Measurements from ENCODE around the gene CAPN13. TPM values are rescaled to one million over a fixed set of nuclear protein-coding genes. Genes with fewer than 3 reads are reported as not detected.

The CAPN13 gene
- total RNA-seq, 4 donors from 2014 or later: 38.0 to 396 (median 330) TPM

GRCh38 chr2:30691948-30692828, 115.1 kb downstream of the CAPN13 start:
- H3K9me3 ChIP-seq: no peaks in the 10 kb centered on the region
- no peak overlapping the region for H3K27ac ChIP-seq
- no peaks in the 10 kb centered on the region for H3K4me1 ChIP-seq
- no peaks in the 10 kb centered on the region for H3K36me3 ChIP-seq
- peak in 1 of 3 donors; percentile 45 for DNase-seq
- TF ChIP-seq CTCF (IDR thresholded peaks at IDR 0.05) (peak in 2 of 6 experiments; percentile 17 to 19), POLR2A (IDR thresholded peaks at IDR 0.05) (no peak)
- H3K4me3 ChIP-seq: no peak overlapping the region
- no peaks in the 10 kb centered on the region for H3K27me3 ChIP-seq

- no peaks in the 10 kb centered on the region for H3K36me3 ChIP-seq
- TF ChIP-seq CTCF (IDR thresholded peaks at IDR 0.05): no peak
- no peak for TF ChIP-seq POLR2A (IDR thresholded peaks at IDR 0.05)
- H3K27me3 ChIP-seq: no peaks in the 10 kb centered on the region
- H3K4me3 ChIP-seq: no peak overlapping the region
- H3K4me1 ChIP-seq: no peaks in the 10 kb centered on the region
- no peak overlapping the region for H3K27ac ChIP-seq
- DNase-seq: no peak
- no peaks in the 10 kb centered on the region for H3K9me3 ChIP-seq
These were observed 115.9 kb downstream of the CAPN13 start for GRCh38 chr2:30691091-30691947.

DNA sequence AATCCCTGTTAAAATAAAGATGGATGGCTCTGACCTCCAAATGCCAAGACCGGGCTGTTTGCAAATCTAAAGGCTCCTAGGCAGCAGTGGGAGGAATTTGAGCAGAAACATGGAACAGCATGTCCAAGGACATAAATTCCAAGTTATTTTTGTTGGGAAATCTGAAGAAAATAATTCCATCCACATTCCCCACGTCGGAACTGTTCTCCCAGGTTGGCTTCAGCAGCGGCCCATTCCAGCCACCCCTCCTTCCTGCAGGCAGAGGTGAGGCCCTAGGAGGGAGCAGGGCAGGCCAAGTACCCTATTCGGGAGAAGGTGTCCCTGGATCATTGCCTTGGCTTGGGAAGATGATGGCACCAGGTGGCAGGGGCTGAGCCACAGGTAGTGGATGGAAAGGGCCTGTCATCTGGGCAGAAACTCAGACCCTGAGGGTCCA, 117.1 kb downstream of the CAPN13 start:
- DNase-seq: no peak
- peak overlapping the region in 1 of 4 donors; percentile 62 for H3K27ac ChIP-seq
- TF ChIP-seq CTCF (IDR thresholded peaks at IDR 0.05) (no peak), POLR2A (IDR thresholded peaks at IDR 0.05) (no peak)
- no peaks in the 10 kb centered on the region for H3K27me3 ChIP-seq
- no peaks in the 10 kb centered on the region for H3K36me3 ChIP-seq
- H3K9me3 ChIP-seq: no peaks in the 10 kb centered on the region
- no peak overlapping the region for H3K4me3 ChIP-seq
- no peaks in the 10 kb centered on the region for H3K4me1 ChIP-seq

- Histone ChIP-seq H3K9me3 (no peaks in the 10 kb centered on the region), H3K36me3 (no peaks in the 10 kb centered on the region), H3K4me3 (no peak overlapping the region), H3K27ac (peak overlapping the region in 2 of 4 donors; percentile 2 to 62), H3K27me3 (no peaks in the 10 kb centered on the region), H3K4me1 (no peaks in the 10 kb centered on the region)
- DNase-seq: no peak
- no peak for TF ChIP-seq CTCF (IDR thresholded peaks at IDR 0.05)
- TF ChIP-seq POLR2A (IDR thresholded peaks at IDR 0.05): no peak
These were observed 117.6 kb downstream of the CAPN13 start for GRCh38 chr2:30689496-30690125.

- H3K27ac ChIP-seq: peak overlapping the region in 2 of 4 donors; percentile 3 to 62
- no peak for DNase-seq
- TF ChIP-seq CTCF (IDR thresholded peaks at IDR 0.05) (no peak), POLR2A (IDR thresholded peaks at IDR 0.05) (no peak)
These were observed 118.3 kb downstream of the CAPN13 start for GRCh38 chr2:30688956-30689401.

More at GRCh38 chr2:30688956-30689401, 118.3 kb downstream of the CAPN13 start:
- Histone ChIP-seq H3K4me1 (no peaks in the 10 kb centered on the region), H3K9me3 (no peaks in the 10 kb centered on the region), H3K27me3 (no peaks in the 10 kb centered on the region), H3K4me3 (no peak overlapping the region), H3K36me3 (no peaks in the 10 kb centered on the region)

Data from Peyer's patch (tissue), 4 donors.